ENCODE results near the gene OR5M8. TPM values are rescaled to one million over a fixed set of nuclear protein-coding genes. Genes with fewer than 3 reads are reported as not detected.

The OR5M8 gene
- polyA plus RNA-seq, 1 experiment, result not detected

- ChIA-PET CTCF (no interaction called here), POLR2A (no interaction called here)
- TF ChIP-seq, protein P1, sequence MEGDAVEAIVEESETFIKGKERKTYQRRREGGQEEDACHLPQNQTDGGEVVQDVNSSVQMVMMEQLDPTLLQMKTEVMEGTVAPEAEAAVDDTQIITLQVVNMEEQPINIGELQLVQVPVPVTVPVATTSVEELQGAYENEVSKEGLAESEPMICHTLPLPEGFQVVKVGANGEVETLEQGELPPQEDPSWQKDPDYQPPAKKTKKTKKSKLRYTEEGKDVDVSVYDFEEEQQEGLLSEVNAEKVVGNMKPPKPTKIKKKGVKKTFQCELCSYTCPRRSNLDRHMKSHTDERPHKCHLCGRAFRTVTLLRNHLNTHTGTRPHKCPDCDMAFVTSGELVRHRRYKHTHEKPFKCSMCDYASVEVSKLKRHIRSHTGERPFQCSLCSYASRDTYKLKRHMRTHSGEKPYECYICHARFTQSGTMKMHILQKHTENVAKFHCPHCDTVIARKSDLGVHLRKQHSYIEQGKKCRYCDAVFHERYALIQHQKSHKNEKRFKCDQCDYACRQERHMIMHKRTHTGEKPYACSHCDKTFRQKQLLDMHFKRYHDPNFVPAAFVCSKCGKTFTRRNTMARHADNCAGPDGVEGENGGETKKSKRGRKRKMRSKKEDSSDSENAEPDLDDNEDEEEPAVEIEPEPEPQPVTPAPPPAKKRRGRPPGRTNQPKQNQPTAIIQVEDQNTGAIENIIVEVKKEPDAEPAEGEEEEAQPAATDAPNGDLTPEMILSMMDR (IDR thresholded peaks at IDR 0.05; ENCODE audit: low read depth, low read length), result no peak
- H3K9me3 ChIP-seq (ENCODE audit: control insufficient read depth, insufficient read depth, low read length), result peaks cover 4% of the 10 kb centered on the region; the same call in 1 of the 2 replicates
- H3K4me3 ChIP-seq (ENCODE audit: low read depth, low read length), result no peak overlapping the region
- no peak for DNase-seq (ENCODE audit: low read depth, low spot score)
- no peaks in the 10 kb centered on the region for H3K27me3 ChIP-seq (ENCODE audit: control insufficient read depth, insufficient read depth, low read length)
- H3K27ac ChIP-seq (ENCODE audit: low read depth, low read length), result no peak overlapping the region
Measured at GRCh38 chr11:56509439-56509838, 18.3 kb upstream of the OR5M8 start.

DNA sequence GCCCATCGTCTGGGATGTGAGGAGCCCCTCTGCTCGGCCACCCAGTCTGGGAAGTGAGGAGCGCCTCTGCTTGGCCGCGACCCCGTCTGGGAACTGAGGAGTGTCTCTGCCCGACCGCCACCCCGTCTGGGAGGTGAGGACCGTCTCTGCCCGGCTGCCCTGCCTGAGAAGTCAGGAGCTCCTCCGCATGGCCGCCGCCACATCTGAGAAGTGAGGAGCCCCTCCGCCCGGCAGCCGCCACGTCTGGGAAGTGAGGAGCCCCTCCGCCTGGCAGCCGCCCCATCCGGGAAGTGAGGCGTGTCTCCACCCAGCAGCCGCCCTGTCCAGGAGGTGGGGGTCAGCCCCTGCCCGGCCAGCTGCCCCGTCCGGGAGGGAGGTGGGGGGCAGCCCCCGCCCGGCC lies 5.8 kb upstream of the OR5M8 start:
- H3K27me3 ChIP-seq (ENCODE audit: control insufficient read depth, insufficient read depth, low read length), result no peaks in the 10 kb centered on the region
- ChIA-PET CTCF (no interaction called here), POLR2A (no interaction called here)
- H3K9me3 ChIP-seq (ENCODE audit: control insufficient read depth, insufficient read depth, low read length), result peaks cover 20% of the 10 kb centered on the region
- H3K4me3 ChIP-seq (ENCODE audit: low read depth, low read length), result no peak overlapping the region
- no peak for DNase-seq (ENCODE audit: low read depth, low spot score)
- no peak overlapping the region for H3K27ac ChIP-seq (ENCODE audit: low read depth, low read length)
- TF ChIP-seq, protein P1 (IDR thresholded peaks at IDR 0.05; ENCODE audit: low read depth, low read length), result no peak

DNA sequence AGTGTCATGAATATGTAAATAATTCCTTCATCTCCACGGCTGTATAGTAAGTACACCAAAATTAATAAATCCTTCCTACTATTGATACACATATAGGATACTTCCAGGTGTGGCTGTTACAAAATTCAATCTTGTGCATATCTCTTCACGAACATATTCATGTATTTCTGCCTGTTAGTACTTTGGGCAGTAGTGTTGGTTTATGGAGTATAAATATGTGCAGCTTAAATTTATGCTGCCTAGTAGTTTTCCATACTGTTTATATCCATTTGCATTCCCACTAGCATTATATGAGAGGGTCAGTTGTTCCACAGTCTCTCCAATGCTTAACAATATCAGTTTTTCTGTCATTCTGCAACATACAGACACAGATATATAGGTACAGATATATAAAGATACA lies 3.9 kb upstream of the OR5M8 start:
- no peaks in the 10 kb centered on the region for H3K27me3 ChIP-seq (ENCODE audit: control insufficient read depth, insufficient read depth, low read length)
- TF ChIP-seq, protein P1 (IDR thresholded peaks at IDR 0.05; ENCODE audit: low read depth, low read length), result no peak
- no peak overlapping the region for H3K4me3 ChIP-seq (ENCODE audit: low read depth, low read length)
- POLR2A ChIA-PET, result no interaction called here
- H3K9me3 ChIP-seq (ENCODE audit: control insufficient read depth, insufficient read depth, low read length), result peaks cover 25% of the 10 kb centered on the region
- no peak for DNase-seq (ENCODE audit: low read depth, low spot score)
- CTCF ChIA-PET, result no interaction called here
- H3K27ac ChIP-seq (ENCODE audit: low read depth, low read length), result no peak overlapping the region

DNA sequence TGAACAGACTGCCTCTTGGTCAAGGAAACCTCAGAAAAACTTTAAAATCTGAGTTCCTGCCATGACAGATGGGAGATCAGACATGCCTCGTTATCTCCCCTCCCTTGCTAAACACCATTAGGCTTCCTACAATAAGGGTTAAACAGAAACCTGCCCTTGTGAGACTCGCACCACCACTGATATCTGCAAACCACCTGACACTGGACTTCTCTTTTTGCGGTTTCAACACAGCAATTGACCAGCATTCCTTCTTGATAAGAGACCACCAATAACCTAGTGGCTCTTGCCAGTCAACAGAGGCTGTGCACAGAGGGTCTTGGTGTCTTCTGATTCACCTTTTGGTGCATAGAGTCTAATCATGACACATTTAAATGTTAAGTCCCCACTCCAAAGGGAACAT lies 4.4 kb downstream of the OR5M8 start:
- TF ChIP-seq, protein P1 (IDR thresholded peaks at IDR 0.05; ENCODE audit: low read depth, low read length), result no peak
- DNase-seq (ENCODE audit: low read depth, low spot score), result no peak
- Histone ChIP-seq H3K4me3 (ENCODE audit: low read depth, low read length) (no peak overlapping the region), H3K27me3 (ENCODE audit: control insufficient read depth, insufficient read depth, low read length) (no peaks in the 10 kb centered on the region), H3K9me3 (ENCODE audit: control insufficient read depth, insufficient read depth, low read length) (peaks cover 12% of the 10 kb centered on the region; the same call in 1 of the 2 replicates), H3K27ac (ENCODE audit: low read depth, low read length) (no peak overlapping the region)
- ChIA-PET POLR2A (no interaction called here), CTCF (no interaction called here)

DNA sequence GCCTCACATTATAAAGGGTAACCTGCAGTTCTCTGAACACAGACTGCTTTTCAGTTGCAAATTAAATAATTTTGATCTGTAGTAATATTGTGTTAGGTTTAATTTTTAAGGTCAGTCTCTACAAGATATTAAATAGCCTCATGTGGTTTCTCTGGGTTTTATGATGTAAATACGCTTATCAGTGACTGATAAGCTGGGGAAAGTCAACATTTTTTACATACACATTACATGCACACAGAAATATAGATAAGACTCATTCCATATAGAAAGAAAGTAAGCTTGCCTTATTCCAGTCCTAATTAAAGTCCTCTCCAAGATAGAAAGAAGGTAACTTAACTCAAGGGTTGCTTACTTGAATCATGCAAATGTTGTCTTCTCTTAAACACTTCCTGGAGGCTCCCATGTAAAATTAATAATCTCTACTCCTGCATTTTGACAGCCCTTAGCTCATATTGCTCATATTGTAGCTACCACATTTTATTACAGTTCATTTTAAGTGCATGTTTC lies 16.4 kb downstream of the OR5M8 start:
- no peak for DNase-seq (ENCODE audit: low read depth, low spot score)
- Histone ChIP-seq H3K9me3 (ENCODE audit: control insufficient read depth, insufficient read depth, low read length) (peaks cover 14% of the 10 kb centered on the region; the same call in 1 of the 2 replicates), H3K27ac (ENCODE audit: low read depth, low read length) (no peak overlapping the region), H3K27me3 (ENCODE audit: control insufficient read depth, insufficient read depth, low read length) (no peaks in the 10 kb centered on the region), H3K4me3 (ENCODE audit: low read depth, low read length) (no peak overlapping the region)
- TF ChIP-seq, protein P1 (IDR thresholded peaks at IDR 0.05; ENCODE audit: low read depth, low read length), result no peak
- CTCF ChIA-PET, result no interaction called here
- POLR2A ChIA-PET, result no interaction called here

Measured in AG04450 (cell line).